DMS53 (cell line): ENCODE measurements around the gene GVQW3.

Experiments used
- DNase-seq: peaks from one replicate; lab custom pipeline; 2025; lab: John Stamatoyannopoulos, UW

GVQW3 gene

DNA sequence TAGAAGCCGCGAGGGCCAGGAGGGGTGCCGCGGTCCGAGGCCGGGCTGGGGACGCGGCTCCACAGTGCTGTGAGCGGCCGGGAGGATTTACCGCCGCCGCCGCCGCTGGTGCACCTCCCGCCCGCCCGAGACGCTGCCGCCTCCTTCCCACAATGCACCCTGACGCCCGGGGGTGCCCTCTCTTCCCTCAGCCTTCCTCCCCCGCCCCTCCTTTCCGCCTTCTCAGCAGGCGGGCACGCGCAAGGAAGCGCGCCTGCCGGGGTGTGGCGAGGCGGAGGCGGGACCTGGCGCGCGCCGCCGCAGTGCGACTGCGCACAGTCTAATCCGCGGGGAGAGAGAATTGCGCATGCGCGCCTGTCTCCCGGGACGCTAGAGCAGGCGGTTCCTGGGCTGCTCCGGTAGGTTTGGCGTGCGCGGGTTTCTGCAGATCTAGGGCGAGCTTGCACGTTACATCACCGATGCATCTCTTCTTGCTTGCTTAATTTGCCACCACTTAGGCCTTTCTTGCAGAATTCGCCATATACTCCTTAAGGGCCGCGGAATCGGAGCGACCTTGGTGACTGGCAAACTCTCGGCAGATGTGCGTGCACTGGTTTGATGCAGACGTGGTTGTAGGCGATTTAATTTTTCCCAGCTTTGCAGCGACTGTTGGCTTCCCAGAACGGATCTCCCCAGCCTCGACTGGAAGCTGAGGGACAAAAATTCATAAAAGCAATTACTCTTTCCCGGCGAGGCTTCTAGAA lies at the start of gene GVQW3, which contains the start of gene THAP12:
GVQW3 (plus strand) TSS at position 347 of the 743 bp plus-strand sequence. CDS start 506 bp downstream, outside the sequence.
THAP12 (minus strand) TSS at position 156 of the 743 bp plus-strand sequence. CDS start 296 bp downstream, outside the sequence.
- DNase-seq = peak; percentile 100

DNA sequence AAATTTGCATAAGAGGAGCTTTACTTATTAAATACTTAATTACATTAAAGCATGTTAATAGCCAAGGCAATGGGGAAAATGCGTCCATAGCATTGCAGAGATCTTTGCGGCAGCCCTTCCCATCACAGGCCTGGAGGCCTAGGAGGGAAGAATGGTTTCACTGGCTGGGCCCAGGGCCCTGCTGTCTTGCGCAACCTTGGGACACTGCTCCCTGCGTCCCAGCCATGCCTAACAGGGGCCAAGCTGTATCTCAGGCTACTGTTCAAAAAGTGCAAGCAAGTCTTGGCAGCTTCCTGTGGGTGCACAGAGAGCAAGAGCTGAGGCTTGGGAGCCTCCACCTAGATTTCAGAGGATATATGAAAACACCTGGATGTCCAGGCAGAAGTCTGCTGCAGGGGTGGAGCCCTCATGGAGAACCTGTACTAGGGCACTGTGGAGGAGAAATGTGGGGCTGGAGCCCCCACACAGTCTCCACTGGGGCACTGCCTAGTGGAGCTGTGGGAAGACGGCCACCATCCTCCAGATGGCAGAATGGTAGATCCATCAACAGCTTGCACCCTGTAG lies 46.2 kb upstream of the GVQW3 start:
- no peak for DNase-seq

DNA sequence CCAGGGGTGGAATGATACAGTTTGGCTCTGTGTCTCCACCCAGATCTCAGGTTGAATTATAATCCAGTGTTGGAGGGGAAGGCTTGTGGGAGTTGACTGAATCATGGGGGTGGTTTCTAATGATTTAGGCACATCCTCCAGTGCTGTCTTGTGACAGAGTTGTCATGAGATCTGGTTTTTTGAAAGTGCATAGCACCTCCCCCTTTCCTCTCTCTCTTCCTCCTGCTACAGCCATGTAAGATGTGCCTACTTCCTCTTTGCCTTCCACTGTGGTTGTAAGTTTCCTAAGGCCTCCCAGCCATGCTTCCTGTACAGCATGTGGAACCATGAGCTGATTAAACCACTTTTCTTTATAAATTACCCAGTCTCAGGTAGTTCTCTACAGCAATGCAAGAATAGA lies 45.3 kb upstream of the GVQW3 start:
- no peak for DNase-seq

DNA sequence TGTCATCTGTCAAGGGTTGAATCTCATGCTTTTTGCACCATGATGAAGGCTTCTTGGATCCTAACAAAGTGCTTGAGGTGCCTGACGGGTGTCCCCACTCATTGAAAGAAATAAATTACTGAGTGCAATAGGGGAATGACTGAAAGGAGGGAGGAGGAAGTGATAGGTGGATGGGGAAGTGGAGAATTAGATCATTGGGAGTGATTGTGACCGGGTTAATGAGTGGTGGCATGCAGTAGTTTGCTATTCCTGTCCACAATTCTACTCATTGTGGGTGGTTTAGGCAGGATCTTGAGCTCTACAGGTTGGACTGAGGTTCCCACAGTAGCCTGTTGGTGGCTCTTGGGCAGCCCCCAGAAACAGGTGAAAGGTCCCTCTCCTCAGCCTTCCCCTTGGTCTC lies 44.5 kb upstream of the GVQW3 start:
- DNase-seq = no peak

DNA sequence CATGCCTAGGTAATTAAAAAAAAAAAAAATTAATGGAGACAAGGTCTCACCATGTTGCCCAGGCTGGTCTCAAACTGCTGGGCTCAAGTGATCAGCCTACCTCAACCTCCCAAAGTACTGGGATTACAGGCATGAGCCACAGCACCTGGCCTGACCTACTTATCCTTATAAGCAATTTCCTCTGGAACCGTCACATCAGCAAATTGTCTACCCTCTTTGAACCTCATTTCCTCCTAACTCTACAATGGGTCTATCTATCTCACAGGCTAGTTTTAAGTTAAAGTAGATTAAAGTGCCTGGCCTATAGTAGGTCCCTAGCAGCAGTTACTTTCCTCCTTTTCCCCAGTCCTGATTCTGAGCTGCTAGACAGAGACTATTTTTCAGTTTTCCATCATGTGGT lies 43.7 kb upstream of the GVQW3 start:
- DNase-seq = no peak

DNA sequence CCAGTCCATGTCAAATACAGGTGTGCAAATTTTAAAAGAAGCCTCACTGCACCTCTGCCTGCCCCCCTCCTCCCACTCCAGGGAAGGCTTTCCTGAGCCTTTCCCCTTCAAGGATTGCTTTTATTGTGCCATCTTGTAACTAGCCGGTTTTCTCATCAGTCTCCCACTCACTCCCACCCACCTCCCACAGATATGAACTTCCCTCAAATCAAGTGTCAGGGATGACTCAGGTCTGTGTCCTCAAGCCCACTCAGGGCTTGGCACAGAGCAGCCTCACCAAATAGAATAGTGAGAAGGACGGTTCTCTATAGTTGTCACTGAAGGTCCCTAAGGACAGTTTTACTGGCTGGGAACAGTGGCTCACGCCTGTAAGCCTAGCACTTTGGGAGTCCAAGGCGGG lies 43.2 kb upstream of the GVQW3 start:
- DNase-seq = no peak

DNA sequence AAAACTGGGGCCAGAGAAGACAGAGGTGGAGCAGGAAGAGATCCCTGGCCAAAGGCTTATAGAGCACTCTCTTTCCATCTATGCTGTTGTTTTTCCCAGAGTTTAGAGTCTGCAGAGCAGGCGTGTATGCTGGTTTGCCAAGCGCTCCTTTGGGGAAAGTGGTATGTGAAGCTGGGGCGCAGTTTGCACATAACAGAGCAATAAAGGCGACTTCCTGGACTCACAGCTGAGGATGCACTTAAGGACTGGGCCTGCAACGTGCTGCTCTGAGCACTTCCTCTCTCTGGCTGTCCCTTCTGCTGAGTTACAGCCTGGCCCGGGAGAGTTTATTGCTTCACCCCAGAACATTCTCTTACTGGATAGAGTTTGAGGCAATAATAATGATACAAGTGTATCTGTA lies 41.9 kb upstream of the GVQW3 start:
- DNase-seq = no peak

DNA sequence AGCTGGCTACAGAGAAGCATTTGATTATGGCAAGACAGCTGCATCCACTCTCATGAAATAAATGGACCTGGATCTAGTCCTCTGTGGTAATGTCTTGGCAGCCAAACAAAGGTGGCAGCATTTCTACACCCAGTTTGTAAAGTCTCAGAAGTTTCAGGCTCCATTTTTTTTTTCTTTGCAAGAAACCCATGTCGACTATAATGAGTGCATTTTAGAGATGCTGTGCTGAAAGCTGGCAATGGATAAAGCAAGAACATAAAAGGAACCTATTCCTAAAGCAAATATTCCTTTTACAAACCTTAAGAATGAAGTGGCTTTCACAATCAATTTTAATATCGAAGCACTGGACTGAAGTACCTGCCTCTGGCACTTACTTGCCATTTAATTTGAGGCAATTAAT lies 33.7 kb upstream of the GVQW3 start:
- no peak for DNase-seq

DNA sequence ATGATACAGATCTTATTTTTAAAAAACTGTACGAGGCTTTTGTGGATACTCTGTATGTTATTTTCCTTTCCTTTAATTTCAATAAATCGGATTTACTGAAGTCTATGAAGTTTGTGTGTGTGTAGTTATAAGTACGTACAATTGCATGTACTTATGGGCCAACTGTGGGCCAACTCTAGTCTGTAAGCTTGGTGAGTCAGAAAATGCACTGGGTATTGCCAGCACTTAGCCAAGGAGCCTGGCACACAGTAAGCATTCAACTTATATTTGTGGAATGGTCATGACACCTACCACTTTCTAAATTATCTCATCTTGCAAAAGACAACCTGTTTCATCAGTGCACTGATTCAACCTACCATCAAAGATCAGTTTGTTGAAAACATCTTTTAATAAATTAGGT lies 32.8 kb upstream of the GVQW3 start:
- DNase-seq = no peak

DNA sequence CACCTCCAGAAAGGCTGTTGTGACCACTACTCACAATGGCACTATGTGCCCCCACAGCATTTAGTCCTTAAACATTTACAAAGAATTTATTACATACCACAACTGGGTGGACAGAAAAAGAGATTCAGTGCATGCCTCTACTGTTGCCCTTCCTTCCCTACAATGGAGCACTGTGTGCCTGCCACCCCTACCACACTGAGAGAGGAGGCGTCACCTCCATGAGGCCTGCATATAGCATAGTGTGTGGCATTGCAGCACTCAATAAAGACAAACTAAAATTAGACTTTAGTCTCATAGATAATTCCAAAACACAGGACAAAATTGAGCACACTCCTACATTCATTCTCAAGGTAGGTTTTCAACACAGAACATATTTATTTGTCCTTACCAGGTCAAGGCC lies 26.0 kb upstream of the GVQW3 start:
- no peak for DNase-seq

DNA sequence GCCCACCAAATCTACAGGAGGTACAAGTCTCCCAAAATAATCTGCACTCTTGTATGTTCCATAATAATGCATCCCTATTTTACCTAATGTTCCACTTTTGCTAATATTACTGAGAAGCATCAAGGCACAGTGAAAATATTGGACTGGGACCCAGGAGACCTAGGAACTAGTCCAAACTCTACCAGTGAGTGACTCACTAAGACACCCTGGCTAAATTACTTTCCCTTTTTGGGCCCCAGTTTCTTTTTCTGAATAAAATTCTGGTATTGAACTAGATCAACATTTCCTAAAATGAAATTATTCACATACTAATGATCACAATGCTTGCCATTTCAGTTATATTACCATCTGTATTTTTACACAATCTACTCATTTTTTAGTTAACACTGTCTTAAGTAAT lies 19.7 kb upstream of the GVQW3 start:
- DNase-seq = no peak

DNA sequence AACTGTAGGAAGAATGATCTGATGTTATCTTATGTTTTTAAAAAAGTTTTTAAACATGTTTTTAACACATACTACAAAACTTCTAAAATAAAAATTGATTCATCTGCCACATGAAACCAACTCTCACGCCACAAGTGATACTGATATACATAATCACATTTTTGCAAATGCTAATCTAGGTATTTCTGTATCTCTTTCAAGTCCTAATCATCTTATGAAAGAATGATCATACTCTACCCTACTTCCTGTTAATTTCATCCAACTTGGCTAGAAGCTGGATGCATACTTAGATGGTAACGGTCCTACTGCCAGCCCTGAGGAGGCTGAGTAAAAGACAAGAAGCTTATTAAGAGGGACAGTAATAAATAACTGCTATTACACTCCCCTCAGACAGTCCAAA lies 19.3 kb upstream of the GVQW3 start:
- no peak for DNase-seq

DNA sequence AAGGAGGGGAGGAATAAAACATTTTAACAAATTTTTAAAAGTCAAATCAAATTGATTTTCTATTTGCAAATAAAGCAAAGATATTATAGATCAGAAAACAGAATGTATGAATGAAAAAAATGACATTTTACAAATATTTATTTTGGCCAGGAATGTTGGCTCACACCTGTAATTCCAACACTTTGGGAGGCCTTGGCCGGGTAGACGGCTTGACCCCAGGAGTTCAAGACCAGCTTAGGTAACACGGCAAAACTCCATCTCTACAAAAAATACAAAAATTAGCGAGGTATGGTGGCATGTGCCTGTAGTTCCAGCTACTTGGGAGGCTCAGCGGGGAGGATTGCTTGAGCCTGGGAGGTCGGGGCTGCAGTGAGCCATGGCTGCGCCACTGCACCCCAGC lies 18.4 kb upstream of the GVQW3 start:
- DNase-seq = no peak

DNA sequence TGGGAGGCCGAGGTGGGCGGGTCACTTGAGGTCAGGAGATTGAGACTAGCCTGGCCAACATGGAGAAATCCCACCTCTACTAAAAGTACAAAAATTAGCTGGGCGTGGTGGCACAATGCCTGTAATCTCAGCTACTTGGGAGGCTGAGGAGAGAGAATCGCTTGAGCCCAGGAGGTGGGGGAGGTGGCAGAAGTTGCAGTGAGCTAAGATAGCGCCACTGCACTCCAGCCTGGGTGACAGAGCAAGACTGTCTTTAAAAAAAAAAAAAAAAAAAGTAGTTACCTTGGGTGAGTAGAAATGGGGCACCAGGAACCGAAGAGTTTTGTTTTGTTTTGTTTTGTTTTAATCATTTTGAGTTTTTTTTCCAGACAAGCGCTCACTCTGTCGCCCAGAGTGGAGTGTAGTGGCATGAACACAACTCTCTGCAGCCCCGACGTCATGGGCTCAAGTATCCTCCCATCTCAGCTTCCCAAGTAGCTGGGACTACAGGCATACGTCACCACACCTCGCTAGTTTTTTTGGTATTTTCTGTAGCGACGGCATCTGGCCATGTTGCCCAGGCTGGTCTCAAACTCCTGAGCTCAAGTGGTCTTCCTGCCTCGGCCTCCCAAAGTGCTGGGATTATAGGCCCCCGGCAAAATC lies 16.0 kb upstream of the GVQW3 start:
- no peak for DNase-seq

DNA sequence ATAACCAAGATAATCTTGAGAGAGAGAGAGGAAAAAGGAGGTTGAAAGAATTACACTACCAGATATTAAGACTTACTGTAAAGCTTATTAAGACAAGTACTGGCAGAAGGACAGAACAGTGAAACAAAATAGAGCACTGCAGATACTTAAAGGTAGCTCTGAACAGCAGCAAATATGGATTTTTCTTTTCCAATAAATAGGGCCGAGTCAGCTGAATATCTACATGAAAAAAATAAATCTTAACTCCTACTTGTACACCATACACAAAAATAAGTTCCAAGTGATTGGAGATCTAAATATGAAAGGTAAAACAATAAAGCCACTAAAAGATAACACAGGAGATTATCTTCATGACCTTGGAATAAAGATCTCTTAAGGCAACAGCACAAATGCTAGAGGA lies 12.6 kb upstream of the GVQW3 start:
- no peak for DNase-seq

DNA sequence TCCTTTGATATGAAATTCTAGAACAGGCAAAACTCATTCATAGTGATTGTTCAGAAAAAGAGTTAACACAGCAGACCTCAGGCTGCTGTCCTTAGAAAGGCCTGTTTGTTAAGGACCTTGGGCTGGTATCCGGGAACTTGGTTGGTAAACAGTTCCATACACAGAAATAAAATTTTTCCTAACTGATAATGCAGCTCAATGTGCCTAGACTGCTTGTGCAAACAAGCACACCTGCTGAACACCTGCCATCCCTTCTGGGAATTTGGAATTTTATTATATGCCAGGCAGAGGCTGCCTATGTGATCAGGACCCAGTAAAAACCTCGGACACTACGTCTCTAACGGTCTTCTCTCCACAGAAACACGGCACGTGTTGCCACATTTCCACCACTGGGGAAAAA lies 11.7 kb upstream of the GVQW3 start:
- peak; percentile 72 for DNase-seq

DNA sequence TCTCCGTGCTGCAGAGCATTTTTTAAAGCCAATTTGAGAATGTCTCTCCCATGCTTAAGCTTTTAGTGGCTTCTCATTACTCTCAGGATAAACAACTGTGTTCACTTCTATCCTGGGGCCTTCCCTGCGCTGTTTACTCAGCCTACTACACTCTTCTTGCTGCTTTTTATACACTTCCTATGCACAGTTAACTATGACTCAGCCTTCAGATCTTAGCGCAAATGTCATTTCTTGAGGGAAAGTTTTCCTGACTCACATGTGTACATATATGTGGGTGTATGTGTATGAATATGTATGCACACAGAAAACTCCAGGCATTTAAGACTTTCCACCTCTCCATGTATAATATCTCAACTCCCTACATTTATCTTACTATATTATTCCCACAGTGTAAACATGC lies 10.0 kb upstream of the GVQW3 start:
- DNase-seq = peak; percentile 77

DNA sequence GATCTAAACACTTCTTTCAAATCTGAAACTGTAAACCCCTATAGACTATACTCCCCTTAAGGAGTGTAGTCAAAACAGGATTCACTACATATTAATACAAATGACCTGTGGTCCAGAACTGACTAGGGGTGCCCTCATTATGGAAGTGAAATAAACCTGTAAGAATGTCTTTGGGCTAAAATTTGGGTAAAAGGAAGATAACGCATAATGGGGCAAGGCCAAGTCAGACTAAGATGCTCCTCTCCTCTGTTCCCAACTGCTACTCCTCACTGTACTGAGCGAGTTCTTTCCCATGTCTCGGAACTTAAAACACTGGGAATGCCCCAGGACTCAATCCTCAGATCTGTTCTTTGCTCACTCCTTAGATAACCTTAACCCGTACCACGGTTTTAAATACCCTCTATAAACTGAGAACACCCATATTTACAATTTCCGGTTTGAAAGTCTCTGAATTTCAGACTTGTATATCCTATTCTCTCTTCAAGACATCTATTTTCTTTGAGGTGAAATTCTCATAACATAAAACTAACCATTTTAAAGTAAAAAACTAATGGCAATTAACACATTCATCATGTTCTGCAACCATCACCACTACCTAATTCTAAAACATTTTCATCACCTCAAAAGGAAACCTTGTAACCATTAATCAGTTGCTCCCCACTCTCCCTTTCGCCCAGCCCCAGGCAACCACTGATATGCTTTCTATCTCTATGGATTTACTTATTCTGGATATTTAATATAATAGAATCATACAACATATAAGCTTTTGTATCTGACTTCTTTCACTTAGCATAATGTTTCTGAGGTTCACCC lies 4.2 kb upstream of the GVQW3 start:
- DNase-seq = no peak

DNA sequence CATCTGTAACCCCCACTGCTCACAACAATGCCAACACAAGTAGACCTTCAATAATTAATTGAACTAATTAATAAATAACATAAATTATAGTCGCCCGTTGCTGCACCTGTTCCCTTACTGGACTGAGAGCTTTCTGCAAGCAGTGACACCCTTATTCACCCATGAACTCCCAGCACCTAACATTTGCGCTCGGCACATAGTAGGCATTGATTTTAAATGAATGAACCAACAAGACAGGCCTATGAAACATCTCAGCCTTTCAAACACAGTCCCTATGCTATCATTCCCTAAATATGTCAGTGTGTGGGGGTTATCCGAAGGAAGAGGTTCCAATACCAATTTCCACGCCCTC lies 1.3 kb upstream of the GVQW3 start:
- DNase-seq = no peak

DNA sequence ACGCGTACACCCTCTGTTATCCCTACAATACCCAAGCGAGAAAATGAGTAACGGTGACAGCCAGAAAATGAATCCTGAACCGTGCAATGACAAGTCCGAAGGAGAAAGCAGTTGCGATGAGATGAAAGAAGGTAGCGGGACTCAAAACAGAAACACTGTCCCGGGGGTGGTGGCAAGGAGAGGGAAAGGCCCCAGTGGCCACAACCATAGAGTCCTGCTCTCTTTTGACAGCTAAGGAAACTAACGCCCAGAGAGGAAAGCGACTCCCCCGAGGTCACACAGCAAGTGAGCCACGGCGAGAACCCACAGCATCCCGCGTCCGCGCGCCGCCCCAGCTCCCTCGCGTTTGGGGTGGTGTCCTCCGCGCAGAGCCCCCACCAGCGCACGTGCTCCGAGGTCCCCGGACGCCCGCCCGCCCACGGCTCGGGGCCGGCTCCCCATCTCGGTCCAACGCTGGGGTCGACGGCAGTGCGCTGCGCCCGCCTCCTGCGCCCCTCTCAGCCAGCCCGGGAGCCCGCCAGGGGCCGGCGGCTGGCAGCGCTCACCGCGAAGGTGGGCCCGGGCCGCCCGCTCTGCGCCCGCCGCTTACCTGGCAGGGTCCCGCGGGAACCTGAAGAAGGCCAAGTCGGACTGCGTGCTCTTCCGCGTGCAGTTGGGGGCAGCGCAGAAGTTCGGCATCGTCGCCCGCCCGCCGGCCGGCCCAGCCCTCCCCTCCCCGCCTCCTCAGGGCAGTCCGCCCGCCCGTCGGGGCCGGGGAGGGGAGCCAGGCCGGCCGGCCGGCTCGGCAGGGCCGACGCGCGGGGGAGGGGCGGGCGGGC lies 755 bp upstream of the GVQW3 start:
- DNase-seq = peak; percentile 88

DNA sequence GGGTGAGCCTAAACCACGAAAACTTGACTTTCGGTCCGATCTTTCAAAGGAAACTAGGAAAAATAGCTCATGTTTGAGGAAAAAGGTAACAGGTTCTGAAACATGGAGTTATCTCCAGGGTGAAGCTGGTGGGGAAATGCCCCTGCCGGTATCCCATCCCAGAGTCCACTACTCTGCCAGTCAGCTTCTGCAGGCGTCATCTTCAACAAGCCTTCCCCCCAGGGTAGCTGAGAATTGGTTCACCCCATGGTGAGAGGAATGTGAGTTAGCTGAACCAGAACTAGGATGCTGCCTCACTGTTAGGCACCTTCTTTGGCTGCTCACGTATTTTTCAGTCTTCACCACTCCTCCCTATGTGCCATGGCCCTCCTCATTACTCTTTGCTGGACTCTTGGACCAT lies 1.1 kb downstream of the GVQW3 start:
- no peak for DNase-seq

DNA sequence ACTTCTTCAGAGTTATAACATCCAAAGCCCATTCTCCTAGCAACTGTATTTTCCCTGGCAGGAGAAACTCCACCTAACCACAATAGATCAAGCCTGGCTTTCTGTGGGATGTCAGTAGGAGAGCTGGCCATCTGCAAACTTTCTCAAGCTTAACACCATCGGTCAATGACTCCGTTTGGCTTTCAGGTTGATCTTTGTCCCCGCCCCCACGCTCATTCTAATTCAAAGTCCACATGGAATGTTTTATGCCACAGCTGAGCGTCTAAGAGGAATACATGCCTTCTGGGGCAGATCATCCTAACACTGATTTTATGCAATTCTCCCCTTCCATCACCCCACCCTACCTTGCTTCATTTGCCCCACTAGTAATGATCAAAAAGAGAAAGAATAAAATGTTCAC lies 4.8 kb downstream of the GVQW3 start:
- no peak for DNase-seq
